Measurements from ENCODE around the gene EPHX1. TPM values are rescaled to one million over a fixed set of nuclear protein-coding genes. Genes with fewer than 3 reads are reported as not detected.

EPHX1 gene
- total and polyA plus RNA-seq, 4 donors = 93.8 to 1,448 (median 204) TPM

GRCh38 chr1:225845571-225846259, 35.8 kb downstream of the EPHX1 start:
- H3K36me3 ChIP-seq (ENCODE audit: control insufficient read depth in 4 of 4, insufficient read depth in 3 of 4, low read depth in 1 of 4, low read length in 3 of 4) = peaks cover 7 to 59% (median 32%) of the 10 kb centered on the region in 4 donors
- WGBS = 51% methylated on average over 13 of the region's 13 CpGs
- no peaks in the 10 kb centered on the region for H3K9me3 ChIP-seq (ENCODE audit: control insufficient read depth in 4 of 4, low read length in 3 of 4)
- H3K4me3 ChIP-seq (ENCODE audit: low read depth in 1 of 3, low read length in 3 of 3) = no peak overlapping the region
- no peaks in the 10 kb centered on the region for H3K4me1 ChIP-seq (ENCODE audit: control insufficient read depth in 4 of 4, insufficient read depth in 4 of 4, low read length in 3 of 4)
- no peak overlapping the region for H3K9ac ChIP-seq (ENCODE audit: low read depth in 1 of 2, low read length in 2 of 2)
- H3K27me3 ChIP-seq (ENCODE audit: control insufficient read depth in 4 of 4, insufficient read depth in 4 of 4, low read length in 3 of 4) = no peaks in the 10 kb centered on the region
- TF ChIP-seq FOXA1 (IDR thresholded peaks at IDR 0.05) = no peak
- TF ChIP-seq RAD21 (IDR thresholded peaks at IDR 0.05) = peak; percentile 80 to 88
- TF ChIP-seq SP1 (IDR thresholded peaks at IDR 0.05) = no peak
- no peak for TF ChIP-seq ATF3 (IDR thresholded peaks at IDR 0.05)
- no peak for TF ChIP-seq RXRA (IDR thresholded peaks at IDR 0.05)
- TF ChIP-seq MAX (IDR thresholded peaks at IDR 0.05) = no peak
- TF ChIP-seq EGR1 (IDR thresholded peaks at IDR 0.05; ENCODE audit: low read depth in 2 of 2) = no peak
- TF ChIP-seq CTCF (IDR thresholded peaks at IDR 0.05; ENCODE audit: low read depth, low read length, missing input control) = peak; percentile 56
- no peak for TF ChIP-seq REST (IDR thresholded peaks at IDR 0.05)
- H3K27ac ChIP-seq (ENCODE audit: low read depth in 1 of 2, low read length in 2 of 2) = peak overlapping the region in 1 of 2 donors; percentile 28
- DNase-seq (ENCODE audit: low spot score) = peak; percentile 68

- no peak overlapping the region for H3K4me3 ChIP-seq (ENCODE audit: low read depth in 1 of 3, low read length in 3 of 3)
- no peaks in the 10 kb centered on the region for H3K9me3 ChIP-seq (ENCODE audit: control insufficient read depth in 4 of 4, low read length in 3 of 4)
- H3K36me3 ChIP-seq (ENCODE audit: control insufficient read depth in 4 of 4, insufficient read depth in 3 of 4, low read depth in 1 of 4, low read length in 3 of 4) = peaks cover 7 to 57% (median 31%) of the 10 kb centered on the region in 4 donors
- TF ChIP-seq MAX (IDR thresholded peaks at IDR 0.05) (no peak), RAD21 (IDR thresholded peaks at IDR 0.05) (no peak), ATF3 (IDR thresholded peaks at IDR 0.05) (no peak), CTCF (IDR thresholded peaks at IDR 0.05; ENCODE audit: low read depth, low read length, missing input control) (no peak)
- DNase-seq (ENCODE audit: low spot score) = no peak
- H3K4me1 ChIP-seq (ENCODE audit: control insufficient read depth in 4 of 4, insufficient read depth in 4 of 4, low read length in 3 of 4) = peaks cover 0 to under 1% (median 0%) of the 10 kb centered on the region in 4 donors
- no peak overlapping the region for H3K9ac ChIP-seq (ENCODE audit: low read depth in 1 of 2, low read length in 2 of 2)
- H3K27me3 ChIP-seq (ENCODE audit: control insufficient read depth in 4 of 4, insufficient read depth in 4 of 4, low read length in 3 of 4) = no peaks in the 10 kb centered on the region
- no peak overlapping the region for H3K27ac ChIP-seq (ENCODE audit: low read depth in 1 of 2, low read length in 2 of 2)
- 74% methylated on average over 20 of the region's 20 CpGs for WGBS
Observed at GRCh38 chr1:225846331-225847310, 36.7 kb downstream of the EPHX1 start.

Measured in liver (tissue), 9 donors.